Activated T-helper 9 cell treated with anti-CD3 and anti-CD28 coated beads, Interleukin-2, amount 50 U/mL, for 16 hours (primary cell): Measurements from ENCODE around the gene FN3KRP.

Experiments
- DNase-seq: peaks from one replicate; pipeline ENCODE4 v3.0.0-alpha.2; 2020; ENCODE audit warnings: low read depth

Gene FN3KRP

DNA sequence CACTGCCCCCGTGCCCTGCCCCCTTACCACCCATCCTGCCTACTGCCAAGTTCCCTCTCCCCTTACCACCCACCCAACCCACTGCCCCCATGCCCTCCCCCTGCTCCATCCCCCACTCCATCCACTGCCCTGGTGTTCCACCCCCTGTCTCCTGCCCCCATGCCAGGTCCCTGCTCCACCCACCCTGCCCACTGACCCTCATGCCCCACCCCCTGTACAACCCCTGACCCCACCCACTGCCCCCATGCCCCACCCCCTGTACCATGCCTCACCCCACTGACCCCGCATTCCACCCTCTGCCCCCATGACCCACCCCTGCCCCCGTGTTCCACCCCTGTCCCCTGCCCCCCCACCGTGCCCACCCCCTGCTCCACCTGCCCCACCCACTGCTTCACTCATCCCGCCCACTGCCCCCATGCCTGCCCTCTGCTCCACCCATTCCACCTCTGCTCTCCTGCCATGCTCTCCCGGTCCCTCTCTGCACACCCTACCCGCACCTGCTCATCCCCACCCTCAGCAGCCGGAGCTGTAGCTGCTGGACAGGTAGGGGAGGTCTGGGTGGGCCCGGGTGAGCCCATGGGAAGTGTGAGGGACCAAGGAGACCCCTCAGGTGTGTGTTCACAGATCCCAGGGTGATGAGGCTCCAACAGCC is 7.4 kb upstream of the FN3KRP start:
- no peak for DNase-seq

DNA sequence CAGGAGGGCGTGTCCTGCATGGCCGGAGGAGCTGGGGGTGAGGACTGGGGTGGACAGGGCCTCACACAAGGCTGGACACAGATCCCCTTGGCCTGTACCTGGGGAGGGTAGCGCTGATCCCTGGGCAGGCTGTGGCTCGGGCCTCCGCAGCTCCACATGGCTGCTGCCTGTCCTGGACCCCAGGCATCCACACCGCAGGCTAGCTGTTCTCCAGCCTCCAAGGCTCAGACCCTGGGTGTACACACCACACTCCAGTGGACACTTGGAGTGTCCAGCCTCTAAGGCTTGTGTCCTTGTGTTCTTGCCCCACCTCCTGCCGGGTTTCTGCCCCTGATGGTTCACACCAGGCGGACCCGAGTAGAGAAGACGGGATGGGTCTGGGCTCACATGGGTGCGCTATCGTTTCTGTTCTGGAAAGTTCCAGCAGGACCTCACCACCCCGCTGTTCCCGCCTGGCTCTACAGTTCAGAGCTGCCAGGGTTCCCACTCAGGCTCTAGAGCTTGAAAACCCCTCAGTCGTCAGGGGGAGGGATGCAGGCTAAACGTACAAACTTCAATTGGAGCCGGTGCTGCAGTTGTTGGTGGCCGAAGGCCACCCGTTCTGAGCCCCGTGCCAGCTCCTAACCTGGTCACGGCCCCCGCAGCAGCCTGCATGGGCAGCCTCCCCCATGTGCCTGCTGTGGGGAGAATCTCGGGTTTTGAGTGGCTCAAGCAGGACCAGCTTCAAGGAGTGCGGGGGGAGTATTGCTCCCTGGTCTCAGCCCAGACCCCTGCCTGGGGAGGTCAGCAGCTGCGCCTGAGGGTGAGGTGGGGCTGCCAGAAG is 6.6 kb upstream of the FN3KRP start:
- DNase-seq: no peak

DNA sequence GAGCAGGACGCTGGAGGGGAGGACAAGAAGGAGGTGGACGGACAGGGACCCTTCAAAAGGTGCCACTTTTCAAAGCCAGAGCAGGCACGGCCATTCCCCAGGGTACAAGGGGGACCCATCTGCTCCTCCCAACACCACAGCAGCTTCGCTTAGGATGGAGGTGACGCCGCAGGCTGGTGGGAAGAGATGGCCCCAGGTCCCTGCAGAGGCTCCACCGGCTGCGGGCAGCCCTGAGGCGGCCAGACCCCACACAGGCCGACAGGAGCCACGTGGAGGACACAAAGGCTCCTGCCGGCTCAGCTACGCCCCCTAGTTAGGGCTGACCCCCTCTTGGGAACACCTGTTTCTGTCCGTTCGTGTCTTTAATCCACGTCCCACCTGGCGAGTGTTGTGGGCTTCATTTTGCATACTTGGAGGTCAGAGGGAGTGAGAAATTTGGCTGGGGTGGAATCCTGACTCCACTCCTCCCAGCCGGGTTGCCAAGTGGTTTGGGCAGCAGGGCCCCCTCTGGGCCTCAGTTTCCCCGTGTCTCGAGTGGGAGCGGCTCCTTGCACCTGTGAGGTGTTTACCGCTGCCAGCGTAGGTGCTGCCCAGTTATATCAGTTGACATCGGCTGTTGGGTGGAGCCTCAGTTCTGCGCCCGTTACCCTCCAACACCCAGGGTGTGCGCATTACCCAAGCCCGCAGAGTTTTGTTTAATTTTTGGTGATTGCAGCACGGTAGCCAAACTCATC is 5.8 kb upstream of the FN3KRP start:
- DNase-seq: no peak

DNA sequence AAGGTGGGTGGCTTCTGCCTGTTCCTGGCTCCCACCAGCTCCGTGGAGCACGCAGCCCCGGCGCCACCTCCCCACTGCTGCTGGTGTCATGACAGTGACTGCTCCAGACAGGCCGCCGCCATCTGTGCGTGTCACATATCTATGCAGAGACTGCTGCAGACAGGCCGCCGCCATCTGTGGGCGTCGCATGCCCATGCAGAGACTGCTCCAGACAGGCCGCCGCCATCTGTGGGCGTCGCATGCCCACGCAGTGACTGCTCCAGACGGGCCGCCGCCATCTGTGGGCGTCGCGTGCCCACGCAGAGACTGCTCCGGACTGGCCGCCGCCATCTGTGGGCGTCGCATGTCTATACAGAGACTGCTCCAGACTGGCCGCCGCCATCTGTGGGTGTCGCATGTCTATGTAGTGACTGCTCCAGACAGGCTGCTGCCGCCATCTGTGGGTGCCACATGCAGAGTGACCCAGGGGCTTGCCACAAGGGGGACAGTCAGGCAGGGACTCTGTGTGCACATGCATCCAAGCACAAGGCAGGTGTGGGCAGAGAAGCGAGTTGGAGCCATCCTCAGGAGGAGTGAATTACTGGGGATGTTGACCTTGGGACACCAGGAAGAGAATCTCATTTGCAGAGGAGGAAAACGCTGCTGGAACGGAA is 3.3 kb upstream of the FN3KRP start:
- no peak for DNase-seq

DNA sequence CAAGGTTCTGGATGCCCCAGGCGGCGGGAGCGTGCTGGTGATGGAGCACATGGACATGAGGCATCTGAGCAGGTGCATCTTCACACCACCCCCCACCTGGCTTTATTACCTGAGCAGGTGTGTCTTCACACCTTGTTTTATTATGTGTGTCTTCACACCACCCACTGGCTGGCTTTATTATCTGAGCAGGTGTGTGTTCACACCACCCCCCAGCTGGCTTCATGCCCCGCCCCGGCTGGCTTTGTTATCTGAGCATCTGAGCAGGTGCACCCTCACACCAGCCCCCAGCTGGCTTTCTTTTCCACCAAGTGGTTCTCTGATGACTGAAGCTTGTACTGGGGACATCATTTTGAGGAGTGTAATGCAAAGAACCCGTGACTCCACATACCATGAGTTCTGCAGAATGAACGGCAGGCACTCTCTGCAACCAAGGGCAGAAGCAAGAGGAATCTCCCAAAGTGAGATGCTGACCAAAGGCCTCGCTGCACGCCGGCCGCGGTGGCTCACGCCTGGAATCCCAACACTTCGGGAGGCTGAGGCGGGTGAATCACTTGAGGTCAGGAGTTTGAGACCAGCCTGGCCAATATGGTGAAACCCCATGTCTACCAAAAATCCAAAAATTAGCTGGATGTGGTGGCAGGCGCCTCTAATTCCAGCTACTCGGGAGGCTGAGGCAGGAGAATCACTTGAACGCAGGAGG is 2.6 kb downstream of the FN3KRP start:
- no peak for DNase-seq

DNA sequence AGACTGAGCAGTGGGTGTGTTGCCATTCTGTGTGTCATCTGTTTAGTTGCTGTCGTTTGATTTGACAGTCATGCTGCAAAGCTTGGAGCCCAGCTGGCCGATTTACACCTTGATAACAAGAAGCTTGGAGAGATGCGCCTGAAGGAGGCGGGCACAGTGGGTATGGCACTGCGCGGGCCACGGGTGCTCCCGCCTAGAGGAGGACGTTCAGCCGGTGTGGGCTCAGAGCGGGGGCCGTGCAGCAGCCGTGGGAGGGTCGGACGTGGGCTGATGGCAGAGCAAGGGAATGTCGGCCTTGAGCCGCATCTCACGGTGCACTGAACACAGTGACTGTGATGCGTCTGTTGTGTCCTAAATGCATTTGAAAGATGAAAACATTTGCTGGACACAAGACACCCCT is 3.7 kb downstream of the FN3KRP start:
- DNase-seq: no peak

DNA sequence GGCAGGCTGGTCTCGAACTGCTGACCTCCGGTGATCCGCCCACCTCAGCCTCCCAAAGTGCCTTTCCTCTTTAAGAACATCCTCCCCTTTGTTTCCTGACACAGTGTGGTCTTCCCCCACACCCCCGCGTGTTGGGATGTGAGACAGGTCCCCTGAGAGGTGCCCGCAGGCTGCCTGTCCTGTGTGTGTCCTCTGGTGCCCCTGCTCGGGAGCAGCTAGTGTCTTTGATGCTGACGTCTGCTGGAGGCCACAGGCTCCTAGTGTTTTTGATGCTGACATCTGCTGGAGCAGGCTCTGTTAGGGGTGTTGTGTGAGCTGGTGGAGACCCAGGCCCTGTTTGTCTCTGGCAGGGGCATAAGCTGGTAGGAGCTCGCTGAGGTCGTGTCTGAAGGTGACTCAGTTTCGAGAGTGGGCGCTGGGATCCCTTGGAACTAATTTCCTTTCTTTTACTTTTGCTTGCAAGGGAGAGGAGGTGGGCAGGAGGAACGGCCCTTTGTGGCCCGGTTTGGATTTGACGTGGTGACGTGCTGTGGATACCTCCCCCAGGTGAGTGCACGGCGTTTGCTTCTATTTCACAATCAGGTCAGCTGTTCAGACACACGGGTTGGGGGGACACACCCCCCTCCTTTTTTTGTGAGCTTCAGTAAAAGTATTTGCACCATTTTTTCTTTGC is 6.0 kb downstream of the FN3KRP start:
- DNase-seq: no peak

DNA sequence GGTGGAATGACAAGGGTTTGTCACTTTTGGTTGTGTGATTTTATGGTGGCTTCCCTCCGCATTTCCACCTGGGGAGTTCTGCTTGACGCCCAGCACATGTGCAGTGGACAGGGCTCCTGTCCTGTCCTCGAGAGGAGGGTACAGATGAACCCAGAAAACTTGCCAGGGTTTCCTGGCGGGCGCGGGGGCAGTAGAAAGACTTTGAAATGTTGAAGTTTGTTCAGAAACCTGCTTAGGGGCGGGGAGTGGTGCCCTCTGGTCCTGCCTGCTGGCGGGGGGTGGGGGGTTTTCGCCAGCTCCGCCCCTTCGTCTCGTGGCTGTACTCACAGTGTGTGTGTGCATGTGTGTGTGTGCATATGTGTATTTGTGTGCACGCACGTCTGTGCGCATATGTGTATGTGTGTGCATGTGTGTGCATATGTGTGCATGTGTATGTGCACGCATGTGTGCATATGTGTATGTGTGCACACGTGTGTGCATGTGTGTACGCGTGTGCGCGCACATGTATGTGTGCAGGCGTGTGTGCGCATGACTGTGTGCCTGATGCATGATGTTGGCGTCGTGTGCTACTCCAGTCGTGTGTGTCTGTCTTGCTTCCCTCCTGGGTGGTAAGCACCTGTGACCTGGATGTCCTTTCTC is 6.8 kb downstream of the FN3KRP start:
- no peak for DNase-seq

DNA sequence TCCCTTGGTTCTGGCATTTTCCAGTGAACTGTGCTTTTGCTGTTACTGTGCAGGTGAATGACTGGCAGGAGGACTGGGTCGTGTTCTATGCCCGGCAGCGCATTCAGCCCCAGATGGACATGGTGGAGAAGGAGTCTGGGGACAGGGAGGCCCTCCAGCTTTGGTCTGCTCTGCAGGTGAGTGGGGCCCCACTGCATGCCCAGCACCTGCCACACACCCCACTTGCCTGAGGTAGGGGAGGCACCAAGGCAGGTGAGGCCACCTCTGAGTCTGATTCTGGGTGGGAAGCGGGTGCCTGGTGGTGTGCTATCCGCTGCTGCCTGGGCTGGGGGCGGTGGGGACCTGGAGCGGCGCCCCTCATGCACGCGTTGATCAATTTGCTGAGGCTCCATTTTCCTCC is 9.9 kb downstream of the FN3KRP start:
- DNase-seq: no peak

DNA sequence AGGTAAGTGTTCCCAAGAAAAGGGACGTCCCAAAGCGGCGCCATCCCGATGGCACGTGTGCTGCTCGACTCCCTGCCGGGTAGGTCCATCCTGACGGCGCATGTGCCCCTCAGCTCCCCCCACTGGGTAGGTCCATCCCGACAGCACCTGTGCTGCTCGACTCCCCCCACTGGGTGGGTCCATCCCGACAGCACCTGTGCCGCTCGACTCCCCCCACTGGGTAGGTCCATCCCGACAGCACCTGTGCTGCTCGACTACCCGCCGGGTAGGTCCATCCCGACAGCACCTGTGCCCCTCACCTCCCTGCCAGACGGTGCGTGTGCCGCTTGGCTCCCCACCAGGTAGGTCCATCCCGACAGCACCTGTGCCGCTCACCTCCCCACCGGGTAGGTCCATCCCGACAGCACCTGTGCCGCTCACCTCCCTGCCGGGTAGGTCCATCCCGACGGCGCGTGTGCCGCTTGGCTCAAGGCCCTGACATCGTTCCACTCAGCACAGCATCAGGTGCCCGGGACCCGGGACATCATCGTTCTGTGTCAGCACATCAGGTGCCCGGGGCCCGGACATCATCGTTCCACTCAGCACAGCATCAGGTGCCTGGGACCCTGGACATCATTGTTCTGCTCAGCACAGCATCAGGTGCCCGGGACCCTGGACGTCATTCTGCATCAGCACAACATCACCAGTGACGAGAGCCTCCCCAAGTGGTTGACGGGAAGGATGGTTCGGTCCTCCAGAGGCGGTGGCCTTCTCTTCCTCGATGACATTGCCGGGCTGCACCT is 13.2 kb downstream of the FN3KRP start:
- no peak for DNase-seq

DNA sequence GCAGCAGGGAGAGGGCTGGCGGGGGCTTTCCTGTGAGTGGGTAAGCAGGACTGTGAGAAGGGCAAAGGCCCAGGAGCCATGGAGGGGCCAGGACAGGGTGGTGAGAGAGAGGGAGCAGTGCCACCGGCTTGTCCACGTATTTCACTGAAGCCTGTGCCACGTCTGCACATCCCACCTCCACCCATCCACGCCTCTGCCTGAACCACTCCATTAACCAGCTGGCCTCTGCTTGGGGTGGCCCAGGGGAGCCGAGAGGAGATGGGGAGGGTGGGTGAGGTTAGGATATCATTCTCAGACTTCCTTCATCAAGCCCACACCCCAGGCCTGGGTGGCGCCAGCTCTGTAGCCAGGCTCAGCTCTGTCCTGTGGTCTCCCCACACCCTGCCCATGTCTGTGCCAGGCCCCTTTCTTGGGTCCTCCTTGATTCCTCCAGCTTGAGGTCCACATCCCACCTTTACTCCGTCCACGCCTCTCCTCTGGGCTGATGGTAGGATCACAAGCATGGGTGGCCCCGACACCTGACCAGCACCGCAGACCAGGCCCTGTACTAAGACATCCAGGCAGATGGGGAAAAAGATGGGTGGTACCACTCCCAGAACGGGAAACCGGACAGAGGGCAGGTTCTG is 15.7 kb downstream of the FN3KRP start:
- DNase-seq: no peak

DNA sequence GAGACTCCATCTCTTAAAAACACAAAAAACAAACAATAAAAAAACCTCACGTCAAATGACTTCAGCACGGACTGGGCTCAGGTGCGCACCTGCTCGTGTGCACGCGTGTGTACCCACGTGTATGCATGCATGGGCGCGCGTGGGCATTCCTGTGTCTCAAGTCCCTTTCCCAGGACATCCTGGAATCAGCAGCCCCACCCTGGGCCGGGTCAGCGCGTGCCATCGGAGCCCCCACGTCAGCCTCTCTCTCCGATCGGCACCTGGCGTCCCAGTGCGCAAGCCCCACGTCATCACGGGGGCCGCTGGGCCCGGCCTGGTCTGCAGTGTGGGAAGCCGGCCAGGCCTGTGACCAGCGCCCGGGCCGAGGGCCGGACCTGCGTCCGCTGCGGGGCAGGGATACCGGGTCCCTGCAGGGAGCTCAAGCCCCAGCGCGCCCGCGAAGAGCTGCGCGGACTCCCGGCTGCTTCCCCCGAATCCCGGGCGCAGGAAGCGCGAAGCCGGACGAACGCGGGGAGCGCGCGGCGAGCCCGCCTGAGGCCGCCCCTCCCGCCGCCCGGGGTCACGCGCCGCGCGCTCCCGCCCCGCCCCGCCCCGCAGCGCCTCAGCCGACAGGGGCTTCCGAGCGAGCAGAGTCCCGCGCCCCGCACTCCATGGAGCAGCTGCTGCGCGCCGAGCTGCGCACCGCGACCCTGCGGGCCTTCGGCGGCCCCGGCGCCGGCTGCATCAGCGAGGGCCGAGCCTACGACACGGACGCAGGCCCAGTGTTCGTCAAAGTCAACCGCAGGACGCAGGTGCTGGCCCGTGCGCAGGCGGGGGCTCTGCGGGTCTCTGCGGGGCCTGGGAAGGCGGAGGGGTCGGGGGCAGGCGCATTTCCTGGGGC is 18.7 kb downstream of the FN3KRP start, which contains the start of gene FN3K:
Gene FN3K (plus strand): TSS at position 629 of the 880 bp plus-strand sequence. CDS start 22 bp downstream, at position 651.
- no peak for DNase-seq

DNA sequence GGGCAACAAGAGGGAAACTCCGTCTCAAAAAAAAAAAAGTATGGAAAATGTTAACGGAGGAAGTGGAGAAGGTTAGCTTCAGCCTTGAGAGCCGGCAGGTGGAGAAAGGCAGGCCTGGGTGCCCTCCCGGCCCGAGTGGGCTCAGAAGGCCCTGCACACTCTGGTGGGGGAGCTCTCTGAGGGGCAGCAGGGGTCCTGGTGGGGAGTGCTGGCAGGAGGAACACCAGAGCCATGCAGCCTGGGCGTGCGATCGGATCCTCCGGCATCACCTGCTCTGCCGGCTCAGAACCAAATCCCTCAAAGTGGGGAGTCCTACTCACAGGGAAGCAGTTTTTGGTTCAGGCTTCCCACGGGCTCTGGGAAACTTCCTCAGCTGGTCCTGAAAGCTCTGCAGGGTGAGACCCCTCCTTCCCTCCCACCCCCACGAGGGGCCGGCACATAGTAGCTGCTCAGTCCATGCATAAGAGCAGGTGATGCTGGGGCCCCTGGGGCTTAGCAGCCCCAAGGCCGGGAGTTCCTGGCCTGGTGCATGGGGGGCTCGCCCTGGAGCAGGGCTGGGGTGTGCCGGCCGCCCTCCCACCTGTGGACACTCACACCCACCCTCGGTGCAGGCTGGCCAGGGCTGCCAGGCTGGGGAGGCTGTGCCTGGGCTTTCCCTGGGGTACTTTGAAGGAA is 20.1 kb downstream of the FN3KRP start:
- no peak for DNase-seq

DNA sequence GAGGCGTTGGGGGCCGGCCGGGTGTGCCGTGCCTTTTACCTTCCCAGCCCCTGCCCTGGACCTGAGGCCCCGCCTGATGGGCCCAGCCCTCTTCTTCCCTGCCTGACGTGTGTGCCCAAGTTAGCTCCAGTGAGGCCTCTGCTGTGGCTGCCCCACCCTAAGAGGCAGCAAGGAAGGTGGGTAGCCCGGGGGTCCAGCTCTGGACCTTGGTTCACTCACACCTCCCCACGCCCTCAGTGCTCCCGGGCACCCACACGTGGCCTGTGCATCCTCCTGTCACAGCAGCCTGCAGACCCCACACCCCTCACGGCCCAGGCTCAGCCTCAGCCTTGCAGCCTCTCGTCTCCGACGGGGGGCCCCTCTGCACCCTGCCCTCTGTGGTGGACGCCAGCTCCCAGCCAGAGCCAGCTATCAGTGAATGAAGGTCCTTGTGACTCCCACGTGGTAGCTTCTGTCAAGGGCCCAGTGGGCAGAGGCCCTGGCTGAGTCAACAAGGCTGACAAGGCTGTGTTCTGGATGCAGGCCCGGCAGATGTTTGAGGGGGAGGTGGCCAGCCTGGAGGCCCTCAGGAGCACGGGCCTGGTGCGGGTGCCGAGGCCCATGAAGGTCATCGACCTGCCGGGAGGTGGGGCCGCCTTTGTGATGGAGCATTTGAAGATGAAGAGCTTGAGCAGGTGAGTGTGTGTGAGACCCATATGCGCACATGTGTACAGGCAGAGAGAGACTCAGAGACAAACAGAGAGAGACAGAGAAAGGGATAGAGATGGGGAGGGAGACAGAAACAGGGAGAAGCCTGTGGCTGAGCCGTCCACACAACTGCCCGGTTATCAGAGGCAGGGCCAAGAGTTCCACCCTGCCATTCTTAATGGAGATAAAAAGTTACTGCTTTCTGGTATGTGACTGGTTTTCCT is 21.7 kb downstream of the FN3KRP start:
- DNase-seq: no peak

DNA sequence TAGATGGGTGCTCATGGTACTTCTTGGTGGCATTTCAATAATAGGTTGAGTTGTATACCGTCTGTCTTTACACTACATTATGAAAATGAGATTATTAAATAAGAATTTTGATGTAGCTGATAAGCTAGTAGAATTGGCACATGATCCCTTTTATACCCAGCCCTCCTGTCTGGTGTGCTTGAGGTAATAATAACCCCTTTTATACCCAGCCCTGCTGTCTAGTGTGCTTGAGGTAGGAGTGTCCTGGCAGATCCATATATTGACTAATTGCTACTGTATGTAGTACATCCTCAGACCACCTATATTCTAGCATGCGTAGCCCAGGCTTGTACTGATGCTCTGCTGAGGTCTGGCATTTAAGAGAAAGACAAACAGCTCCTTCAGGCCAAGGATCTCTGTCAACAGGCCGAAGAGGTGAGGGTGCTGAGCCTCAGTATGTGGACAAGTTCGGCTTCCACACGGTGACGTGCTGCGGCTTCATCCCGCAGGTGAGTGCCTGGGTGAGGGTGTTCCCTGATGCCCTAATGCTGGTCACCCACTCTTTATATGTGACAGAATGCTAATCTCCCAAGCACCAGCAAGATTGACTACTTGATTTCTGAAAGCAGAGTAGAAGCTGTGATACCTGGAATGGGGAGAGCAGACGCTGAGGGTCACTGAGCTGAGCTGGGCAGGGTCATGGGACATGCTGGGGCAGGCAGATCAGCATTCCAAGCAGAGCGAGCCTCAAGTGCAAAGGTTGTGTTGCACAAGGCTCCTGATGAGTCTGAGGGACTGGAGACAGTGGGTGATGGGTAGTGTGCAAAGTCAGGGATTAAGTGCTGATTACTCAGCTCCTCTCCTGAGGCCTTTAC is 24.6 kb downstream of the FN3KRP start:
- no peak for DNase-seq
